GM15510 (cell line): ENCODE measurements around the gene DDC.

Experiments
- POLR2A ChIP-seq: IDR thresholded peaks from 3 replicates; pipeline ENCODE4 v1.6.1; 2011; ENCODE audit warnings: borderline replicate concordance; ENCODE audit not compliant: insufficient read length; ENCODE audit errors: extremely low read depth

Gene DDC

GRCh38 chr7:50562136-50562535 is 3.1 kb downstream of the DDC start:
- no peak for TF ChIP-seq POLR2A

GRCh38 chr7:50560865-50561351 is 4.3 kb downstream of the DDC start:
- TF ChIP-seq POLR2A, result no peak

GRCh38 chr7:50559881-50560280 is 5.3 kb downstream of the DDC start:
- TF ChIP-seq POLR2A, result no peak

GRCh38 chr7:50558294-50559053 is 6.7 kb downstream of the DDC start:
- TF ChIP-seq POLR2A, result no peak

- TF ChIP-seq POLR2A, result no peak
These were observed 8.1 kb downstream of the DDC start for GRCh38 chr7:50557099-50557498.

GRCh38 chr7:50556247-50556991 is 8.8 kb downstream of the DDC start:
- TF ChIP-seq POLR2A, result no peak

GRCh38 chr7:50555594-50556140 is 9.5 kb downstream of the DDC start:
- TF ChIP-seq POLR2A, result no peak

- TF ChIP-seq POLR2A, result no peak
These were observed 10.5 kb downstream of the DDC start for GRCh38 chr7:50554431-50555322.

- no peak for TF ChIP-seq POLR2A
These were observed 11.2 kb downstream of the DDC start for GRCh38 chr7:50553973-50554372.

- TF ChIP-seq POLR2A, result no peak
These were observed 12.3 kb downstream of the DDC start for GRCh38 chr7:50552921-50553320.

GRCh38 chr7:50552139-50552538 is 13.1 kb downstream of the DDC start:
- TF ChIP-seq POLR2A, result no peak

GRCh38 chr7:50544992-50545391 is 20.2 kb downstream of the DDC start:
- no peak for TF ChIP-seq POLR2A

GRCh38 chr7:50543776-50544442 is 21.3 kb downstream of the DDC start:
- no peak for TF ChIP-seq POLR2A

- no peak for TF ChIP-seq POLR2A
These were observed 23.1 kb downstream of the DDC start for GRCh38 chr7:50542132-50542531.
